Body of pancreas (tissue), 4 donors: ENCODE measurements around the gene ATXN7L1.

Experiments
- CTCF ChIP-seq, 7 experiments: fragments of 450-650 bp in 4 of 7; fragments of 200-600 bp in 3 of 7; sonication (generic) in 3 of 7; IDR thresholded peaks; one replicate each; pipeline ENCODE4 v1.5.1; 2016 to 2019; ENCODE audit warnings: antibody characterized with exemption in 7 of 7
- POLR2A ChIP-seq, 3 donors: fragments of 450-650 bp; IDR thresholded peaks; one replicate each; pipeline ENCODE4 v1.6.1; 2016; ENCODE audit warnings: antibody characterized with exemption in 3 of 3, mild to moderate bottlenecking in 2 of 3

GRCh38 chr7:105580022-105580740 is 296.2 kb downstream of the ATXN7L1 start:
- no peak for TF ChIP-seq CTCF (IDR thresholded peaks at IDR 0.05)
- no peak for TF ChIP-seq POLR2A (IDR thresholded peaks at IDR 0.05)
